Mucosa of stomach (tissue), 1 donor: ENCODE data around the gene RET.
"Not testable (repeated sequence)": the region's sequence is repeated elsewhere in the genome, so short reads cannot be mapped to it uniquely, and the experiment has no call there.

Source experiments
- H3K27me3 ChIP-seq: one replicate; pipeline ENCODE4 v1.7.0; 2013; ENCODE audit warnings: mild to moderate bottlenecking, low read length; ENCODE audit not compliant: control insufficient read depth, insufficient read depth
- H3K36me3 ChIP-seq: one replicate; pipeline ENCODE4 v1.7.0; 2013; ENCODE audit warnings: low read length; ENCODE audit not compliant: control insufficient read depth, insufficient read depth
- H3K4me1 ChIP-seq: one replicate; pipeline ENCODE4 v1.7.0; 2013; ENCODE audit warnings: mild to moderate bottlenecking, low read length; ENCODE audit not compliant: control insufficient read depth, insufficient read depth
- H3K4me3 ChIP-seq: one replicate; pipeline ENCODE4 v1.7.0; 2013; ENCODE audit warnings: low read length
- H3K9ac ChIP-seq: one replicate; pipeline ENCODE4 v1.7.0; 2013; ENCODE audit warnings: mild to moderate bottlenecking, low read length, moderate library complexity
- H3K9me3 ChIP-seq: one replicate; pipeline ENCODE4 v1.7.0; 2013; ENCODE audit warnings: mild to moderate bottlenecking, low read length, moderate library complexity; ENCODE audit not compliant: control insufficient read depth
- donor health status: Pancreatic carcinoma.

The RET gene

DNA sequence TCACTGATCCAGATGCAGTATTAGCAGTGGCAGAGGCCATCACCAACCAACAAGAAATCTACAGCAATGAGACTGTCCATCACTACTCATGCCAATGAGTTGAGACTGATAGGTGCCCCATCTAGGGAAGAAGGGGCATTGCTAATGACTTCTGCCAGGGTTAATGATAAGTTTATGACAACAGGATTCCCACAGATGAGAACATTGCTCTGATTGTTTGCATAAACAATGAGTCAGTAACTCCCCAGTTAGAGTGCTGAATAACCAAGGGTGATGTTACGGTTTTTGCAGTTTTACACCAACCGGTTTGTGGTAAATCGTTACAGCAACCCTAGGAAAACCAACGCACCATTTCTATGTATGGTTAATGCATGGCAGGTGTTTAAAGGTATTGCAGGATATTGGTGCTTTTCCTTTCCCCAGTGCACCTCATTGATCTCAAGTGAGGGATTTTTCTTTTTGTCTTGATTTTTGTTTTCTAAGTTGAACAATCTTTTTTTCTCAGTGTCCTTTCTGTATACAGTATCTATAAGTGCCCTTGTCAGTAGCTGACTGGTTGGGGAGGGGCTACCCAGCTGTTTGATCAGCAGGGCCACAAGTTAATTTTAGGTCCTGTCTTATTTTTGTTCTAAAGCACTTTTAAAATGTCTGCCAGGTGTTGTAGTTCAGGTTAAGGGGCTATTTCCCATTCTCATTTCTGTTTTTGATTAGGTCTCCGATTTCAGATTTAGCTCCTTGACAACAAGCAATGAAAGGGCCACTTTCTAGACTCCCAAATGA, 57.4 kb downstream of the RET start:
- H3K36me3 ChIP-seq, result no peaks in the 10 kb centered on the region
- H3K4me3 ChIP-seq, result no peak overlapping the region
- no peaks in the 10 kb centered on the region for H3K27me3 ChIP-seq
- H3K9me3 ChIP-seq, result no peaks in the 10 kb centered on the region
- H3K4me1 ChIP-seq, result no peaks in the 10 kb centered on the region
- H3K9ac ChIP-seq, result no peak overlapping the region

DNA sequence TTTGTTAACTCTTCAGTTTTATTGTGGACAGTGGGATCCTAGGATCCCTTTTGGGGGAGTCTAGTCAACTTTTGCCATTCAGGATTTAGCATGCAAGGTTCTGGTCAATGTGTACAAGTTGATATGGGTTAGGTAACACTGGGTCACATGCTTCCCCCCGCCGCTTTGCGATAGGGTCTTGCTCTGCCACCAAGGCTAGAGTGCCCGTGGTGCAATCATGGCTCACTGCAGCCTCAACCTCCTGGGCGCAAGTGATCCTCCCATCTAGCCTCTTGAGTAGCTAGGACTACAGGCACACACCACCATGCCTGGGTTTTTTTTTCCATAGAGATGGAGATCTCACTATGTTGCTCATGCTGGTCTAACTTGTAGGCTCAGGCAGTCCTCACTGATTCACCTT, 58.2 kb downstream of the RET start:
- Histone ChIP-seq H3K27me3 (no peaks in the 10 kb centered on the region), H3K9me3 (no peaks in the 10 kb centered on the region), H3K4me3 (no peak overlapping the region), H3K4me1 (no peaks in the 10 kb centered on the region), H3K9ac (no peak overlapping the region), H3K36me3 (no peaks in the 10 kb centered on the region)

DNA sequence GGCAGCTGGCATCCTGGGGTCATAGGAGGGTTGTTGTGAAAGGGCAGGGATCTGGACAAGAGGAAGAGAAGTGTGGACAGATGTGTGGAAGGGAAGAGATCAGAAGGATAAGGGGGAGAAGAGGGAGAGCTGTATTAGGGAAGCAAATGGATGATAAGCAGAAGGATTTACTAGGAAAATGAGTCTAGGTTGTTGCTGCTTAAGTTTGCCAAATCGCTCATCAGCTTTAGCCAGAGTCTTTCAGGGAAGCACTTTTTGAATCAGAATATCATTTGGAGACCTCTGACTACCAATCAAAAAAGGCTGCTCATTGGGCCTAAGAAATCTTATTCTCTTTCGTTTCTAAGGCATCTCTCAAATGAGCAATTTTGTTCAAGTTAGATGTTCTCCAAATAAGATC, 58.8 kb downstream of the RET start:
- Histone ChIP-seq H3K4me1 (no peaks in the 10 kb centered on the region), H3K4me3 (no peak overlapping the region), H3K36me3 (no peaks in the 10 kb centered on the region), H3K9me3 (no peaks in the 10 kb centered on the region), H3K9ac (no peak overlapping the region), H3K27me3 (no peaks in the 10 kb centered on the region)

DNA sequence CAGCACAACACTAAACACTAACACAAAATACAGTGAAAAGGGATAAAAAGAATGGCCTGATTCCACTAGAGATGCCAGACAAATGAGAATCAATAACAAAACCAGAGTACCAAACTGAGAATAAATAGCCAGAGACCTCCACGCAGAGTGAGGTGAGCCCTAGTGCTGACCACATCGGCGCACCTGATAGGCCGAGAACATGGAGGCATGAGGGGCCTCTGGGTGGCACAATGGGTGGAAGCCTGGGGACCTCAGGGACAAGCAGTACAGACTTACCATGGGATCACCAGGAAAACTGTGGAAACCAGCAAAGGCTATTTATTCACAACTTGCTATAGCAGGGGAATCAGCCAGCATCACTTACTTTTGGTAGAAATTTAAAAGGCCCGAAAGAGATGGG, 59.6 kb downstream of the RET start:
- no peaks in the 10 kb centered on the region for H3K9me3 ChIP-seq

DNA sequence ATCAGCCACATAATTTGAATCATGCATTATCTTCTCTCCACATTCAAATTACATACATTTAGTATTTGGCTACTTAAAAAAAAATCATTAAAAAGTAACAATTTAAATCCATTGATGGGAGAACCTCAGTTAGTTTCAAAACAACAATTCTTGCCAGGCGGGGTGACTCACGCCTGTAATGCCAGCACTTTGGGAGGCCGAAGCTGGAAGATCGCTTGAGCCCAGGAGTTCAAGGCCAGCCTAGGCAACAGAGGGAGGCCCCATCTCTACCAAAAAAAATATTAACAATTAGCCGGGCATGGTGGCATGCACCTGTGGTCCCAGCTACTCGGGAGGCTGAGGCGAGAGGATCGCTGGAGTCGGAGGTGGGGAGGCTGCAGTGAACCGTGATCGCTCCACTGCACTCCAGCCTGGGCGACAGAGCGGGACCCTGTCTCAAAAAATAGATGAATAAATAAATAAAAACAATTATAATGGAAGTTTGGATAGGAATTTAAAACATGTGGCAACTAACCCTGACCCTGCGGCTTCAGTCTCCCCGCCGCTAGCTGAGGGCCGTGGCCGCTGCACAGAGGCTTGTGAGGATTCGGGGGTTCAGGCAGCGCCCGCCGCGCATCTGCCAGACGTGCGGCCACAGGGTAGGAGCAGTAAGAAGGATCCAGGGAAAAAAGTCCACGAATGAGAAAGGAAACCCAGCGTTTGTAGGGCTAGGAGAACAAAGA, 60.3 kb downstream of the RET start:
- Histone ChIP-seq H3K27me3 (no peaks in the 10 kb centered on the region), H3K4me1 (no peaks in the 10 kb centered on the region)

More for the DNA sequence above, 59.6 kb downstream of the RET start:
- Histone ChIP-seq H3K9ac (no peak overlapping the region), H3K36me3 (no peaks in the 10 kb centered on the region), H3K4me3 (no peak overlapping the region), H3K27me3 (no peaks in the 10 kb centered on the region), H3K4me1 (no peaks in the 10 kb centered on the region)

DNA sequence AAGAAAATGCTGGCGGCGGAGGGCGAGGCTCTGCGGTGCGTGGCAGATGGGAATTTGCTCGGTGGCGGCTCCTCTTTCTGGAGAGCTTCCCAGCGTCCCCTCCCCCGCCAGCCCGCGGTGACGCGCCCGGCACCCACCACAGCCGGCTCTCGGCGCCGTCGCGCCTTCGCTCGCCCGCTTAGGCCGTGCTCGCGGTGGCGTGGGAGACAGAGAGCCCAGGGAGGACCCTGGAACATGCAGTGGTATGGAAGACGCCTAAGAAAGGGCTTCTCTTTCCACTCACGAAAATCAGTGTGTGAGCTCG, 60.8 kb downstream of the RET start:
- H3K9ac ChIP-seq, result peak overlapping the region; percentile 86
- no peaks in the 10 kb centered on the region for H3K4me1 ChIP-seq
- peak overlapping the region; percentile 84 for H3K4me3 ChIP-seq
- H3K27me3 ChIP-seq, result no peaks in the 10 kb centered on the region
- no peaks in the 10 kb centered on the region for H3K9me3 ChIP-seq
- no peaks in the 10 kb centered on the region for H3K36me3 ChIP-seq

More for the DNA sequence above, 60.3 kb downstream of the RET start:
- Histone ChIP-seq H3K4me3 (peak overlapping the region; percentile 84), H3K36me3 (no peaks in the 10 kb centered on the region), H3K9me3 (no peaks in the 10 kb centered on the region), H3K9ac (peak overlapping the region; percentile 86)

DNA sequence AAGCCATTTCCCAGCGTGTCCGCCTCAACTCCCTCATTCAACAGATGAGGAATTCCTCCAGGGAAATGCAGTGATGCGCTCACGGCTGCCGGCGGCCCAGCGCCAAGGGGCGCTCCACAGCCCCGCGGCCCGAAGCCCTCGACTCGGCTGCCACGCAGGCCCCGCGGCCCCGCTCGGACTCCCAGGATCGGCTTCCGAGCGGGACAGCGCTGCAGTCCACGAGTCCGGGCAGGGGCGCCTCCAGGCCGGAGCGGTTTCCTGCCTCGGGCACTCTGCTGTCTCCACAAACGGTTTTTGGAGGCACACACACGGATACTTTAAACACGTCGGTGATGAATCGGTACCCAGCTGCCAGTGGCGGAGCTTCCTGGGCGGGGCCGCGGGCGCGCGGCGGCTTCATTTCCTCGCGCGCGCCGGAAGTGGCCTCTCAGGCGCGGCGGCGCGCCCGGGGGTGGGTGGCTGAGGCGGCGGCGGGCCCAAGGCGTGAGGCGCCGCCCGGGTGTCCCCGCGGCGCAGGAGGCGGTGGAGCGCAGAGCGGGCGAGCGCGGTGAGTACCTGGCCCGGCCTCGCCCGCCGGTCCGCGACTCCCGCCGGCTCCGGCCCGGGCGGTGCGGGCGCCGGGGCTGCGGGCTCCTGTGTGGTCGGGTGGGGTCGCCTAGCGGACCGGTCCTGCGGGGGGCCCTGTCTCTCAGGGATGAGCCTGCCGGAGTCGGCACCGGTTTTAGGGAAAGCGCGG, 61.3 kb downstream of the RET start, which contains the start of gene CSGALNACT2:
Gene CSGALNACT2, plus strand, starts transcription at position 425 of the 736 bp plus-strand sequence. CDS start 16,705 bp downstream, outside the sequence.
- Histone ChIP-seq H3K9ac (peak within 1 kb of the TSS; percentile 86), H3K36me3 (no peaks in the 10 kb centered on the region), H3K27me3 (no peaks in the 10 kb centered on the region), H3K4me1 (no peaks in the 10 kb centered on the region), H3K9me3 (no peaks in the 10 kb centered on the region), H3K4me3 (peak within 1 kb of the TSS; percentile 90)

DNA sequence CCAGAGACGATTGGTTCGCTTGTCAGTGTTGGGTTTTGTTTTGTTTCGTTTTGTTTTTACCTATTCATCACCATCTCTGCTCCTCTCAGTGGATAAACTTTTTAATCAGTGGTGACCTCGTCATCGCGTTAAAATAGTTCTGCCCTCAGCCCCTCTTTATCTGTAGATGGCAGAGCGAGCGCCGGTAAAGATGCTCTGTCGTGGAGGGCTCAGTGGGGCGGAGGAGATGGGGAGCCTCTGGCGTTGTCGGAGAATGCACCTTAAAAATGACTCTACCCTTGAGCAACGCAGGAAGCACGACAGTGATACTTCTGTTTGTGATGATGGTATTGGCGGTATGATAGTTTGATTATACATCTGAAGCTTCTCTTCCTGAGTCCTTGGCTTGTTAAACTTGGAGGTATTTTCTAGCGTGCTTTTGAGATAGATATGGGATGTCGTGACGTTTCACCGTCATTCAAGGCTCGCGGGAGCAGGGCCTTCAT, 61.9 kb downstream of the RET start:
- Histone ChIP-seq H3K27me3 (no peaks in the 10 kb centered on the region), H3K4me3 (peak overlapping the region; percentile 90), H3K36me3 (no peaks in the 10 kb centered on the region), H3K9me3 (no peaks in the 10 kb centered on the region), H3K4me1 (no peaks in the 10 kb centered on the region), H3K9ac (peak overlapping the region; percentile 86)

DNA sequence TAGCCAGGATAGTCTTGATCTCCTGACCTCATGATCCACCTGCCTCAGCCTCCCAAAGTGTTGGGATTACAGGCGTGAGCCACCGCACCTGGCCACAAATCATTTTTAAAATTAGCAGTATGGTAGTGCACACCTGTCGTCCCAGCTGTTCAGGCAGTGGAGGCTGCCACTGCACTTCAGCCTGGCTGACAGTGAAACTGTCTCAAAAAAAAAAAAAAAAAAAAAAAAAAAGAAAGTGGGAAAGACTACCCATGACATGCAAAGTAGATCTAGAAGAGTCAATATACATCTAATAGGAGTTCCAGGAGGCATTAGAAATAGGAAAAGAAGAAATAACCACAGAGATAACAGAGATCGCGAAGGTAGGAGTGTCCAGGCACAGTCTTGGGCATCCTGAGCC, 64.6 kb downstream of the RET start:
- no peaks in the 10 kb centered on the region for H3K36me3 ChIP-seq
- peaks cover 13% of the 10 kb centered on the region for H3K4me1 ChIP-seq
- no peak overlapping the region for H3K9ac ChIP-seq
- H3K9me3 ChIP-seq, result no peaks in the 10 kb centered on the region
- H3K27me3 ChIP-seq, result no peaks in the 10 kb centered on the region
- H3K4me3 ChIP-seq, result no peak overlapping the region

DNA sequence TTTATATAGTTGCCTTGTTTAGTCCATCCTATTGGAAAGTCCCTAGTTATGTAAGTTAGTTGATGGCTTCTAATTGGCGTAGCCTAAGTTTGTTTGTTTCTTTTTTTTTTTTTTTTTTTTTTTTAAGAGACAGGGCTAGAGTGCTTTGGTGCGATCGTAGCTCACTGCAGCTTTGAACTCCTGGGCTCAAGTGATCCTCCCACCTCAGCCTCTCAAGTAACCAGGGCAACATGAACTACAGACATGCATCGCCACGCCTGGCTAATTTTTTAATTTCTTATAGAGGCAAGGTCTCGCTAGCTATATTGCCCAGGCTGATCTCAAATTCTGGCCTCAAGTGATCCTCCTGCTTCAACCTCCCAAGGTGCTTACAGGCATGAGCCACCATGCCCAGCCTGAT, 68.4 kb downstream of the RET start:
- no peaks in the 10 kb centered on the region for H3K9me3 ChIP-seq
- H3K9ac ChIP-seq, result no peak overlapping the region
- peaks cover 13% of the 10 kb centered on the region for H3K4me1 ChIP-seq
- H3K27me3 ChIP-seq, result no peaks in the 10 kb centered on the region
- no peaks in the 10 kb centered on the region for H3K36me3 ChIP-seq
- no peak overlapping the region for H3K4me3 ChIP-seq

DNA sequence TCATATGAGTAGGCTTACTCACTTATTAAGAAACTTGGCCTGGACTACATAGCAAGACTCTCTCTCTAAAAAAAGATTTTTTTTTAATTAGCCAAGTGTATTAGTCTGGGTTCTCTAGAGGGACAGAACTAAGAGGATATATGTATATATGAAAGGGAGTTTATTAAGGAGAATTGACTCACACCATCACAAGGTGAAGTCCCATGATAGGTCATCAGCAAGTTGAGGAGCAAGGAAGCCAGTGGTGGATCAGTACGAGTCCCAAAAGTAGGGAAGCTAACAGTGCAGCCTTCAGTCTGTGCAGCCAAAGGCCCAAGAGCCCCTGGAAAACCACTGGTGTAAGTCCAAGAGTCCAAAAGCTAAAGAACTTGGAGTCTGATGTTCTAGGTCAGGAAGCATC, 69.1 kb downstream of the RET start:
- not testable (repeated sequence) for H3K9ac ChIP-seq, H3K9me3 ChIP-seq, H3K36me3 ChIP-seq, H3K27me3 ChIP-seq, H3K4me3 ChIP-seq
- H3K4me1 ChIP-seq, result peaks cover 13% of the 10 kb centered on the region

DNA sequence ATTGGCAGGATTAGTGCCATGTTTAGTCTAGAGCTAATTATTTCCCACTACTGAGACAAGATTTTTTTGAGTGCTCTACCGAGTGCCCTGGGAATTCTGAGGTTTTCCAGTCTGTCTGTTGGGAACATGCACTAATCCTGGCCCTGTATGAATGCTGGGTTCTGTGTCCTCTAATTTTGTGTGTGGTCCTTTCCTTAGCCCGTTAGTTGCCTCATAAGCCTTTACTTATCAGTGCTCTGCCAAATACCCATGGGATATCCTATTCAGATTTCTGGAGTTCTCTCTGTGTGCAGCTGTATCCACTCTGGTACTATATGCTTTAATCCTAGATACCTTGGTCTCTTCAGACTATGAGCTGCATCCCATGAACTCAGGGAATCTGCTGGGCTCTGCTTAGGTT, 74.5 kb downstream of the RET start:
- Histone ChIP-seq H3K4me3 (no peak overlapping the region), H3K27me3 (no peaks in the 10 kb centered on the region), H3K9me3 (no peaks in the 10 kb centered on the region), H3K9ac (no peak overlapping the region), H3K36me3 (no peaks in the 10 kb centered on the region), H3K4me1 (no peaks in the 10 kb centered on the region)
